Cardiac fibroblast (primary cell): ENCODE results near the gene SMAD3.

Experiments
- DNase-seq, 2 donors: peaks; one replicate each; pipeline versions ENCODE4 v3.0.0 to v3.0.0-alpha.2; 2010; ENCODE audit warnings: low read depth in 2 of 2
- H3K4me3 ChIP-seq, 2 donors: replicated peaks in 1 of 2; 1 replicate in 1 of 2; 2 replicates in 1 of 2; pipeline ENCODE4 v1.5.1; 2011; ENCODE audit warnings: low read depth in 2 of 2, low read length in 2 of 2, mild to moderate bottlenecking in 2 of 2, moderate library complexity in 1 of 2
- TF ChIP-seq, protein P1 (sequence below): IDR thresholded peaks from one replicate; pipeline ENCODE4 v1.5.1; 2011; ENCODE audit warnings: low read depth, mild to moderate bottlenecking, low read length, inconsistent platforms

The SMAD3 gene

DNA sequence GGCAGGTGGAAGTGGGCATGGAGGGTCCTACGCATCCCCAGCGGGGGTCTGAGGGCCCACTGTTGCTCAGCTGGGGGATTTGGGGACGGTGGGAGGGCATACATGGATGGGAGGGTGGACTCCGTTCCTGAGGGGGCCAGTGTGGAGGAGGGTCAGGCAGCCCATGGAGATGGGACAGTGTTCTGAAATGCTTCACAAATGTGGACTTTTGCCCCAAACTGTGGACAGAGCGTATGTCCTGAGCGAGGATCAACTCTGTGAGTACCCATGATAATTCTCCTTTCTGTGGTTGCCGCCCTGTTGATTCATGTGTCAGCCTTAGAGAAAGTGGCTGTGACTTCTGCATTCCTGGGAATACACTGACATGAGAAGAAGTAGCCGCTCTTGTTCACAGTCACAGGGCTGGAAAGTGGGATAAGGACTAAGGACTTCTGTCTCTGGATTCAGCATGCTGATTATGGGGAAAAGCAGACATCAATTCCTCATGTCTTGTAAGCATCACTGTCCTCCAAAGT lies 33.4 kb downstream of the SMAD3 start:
- peak overlapping the region in 1 of 2 donors; percentile 16 for H3K4me3 ChIP-seq
- no peak for DNase-seq
- TF ChIP-seq, protein P1, sequence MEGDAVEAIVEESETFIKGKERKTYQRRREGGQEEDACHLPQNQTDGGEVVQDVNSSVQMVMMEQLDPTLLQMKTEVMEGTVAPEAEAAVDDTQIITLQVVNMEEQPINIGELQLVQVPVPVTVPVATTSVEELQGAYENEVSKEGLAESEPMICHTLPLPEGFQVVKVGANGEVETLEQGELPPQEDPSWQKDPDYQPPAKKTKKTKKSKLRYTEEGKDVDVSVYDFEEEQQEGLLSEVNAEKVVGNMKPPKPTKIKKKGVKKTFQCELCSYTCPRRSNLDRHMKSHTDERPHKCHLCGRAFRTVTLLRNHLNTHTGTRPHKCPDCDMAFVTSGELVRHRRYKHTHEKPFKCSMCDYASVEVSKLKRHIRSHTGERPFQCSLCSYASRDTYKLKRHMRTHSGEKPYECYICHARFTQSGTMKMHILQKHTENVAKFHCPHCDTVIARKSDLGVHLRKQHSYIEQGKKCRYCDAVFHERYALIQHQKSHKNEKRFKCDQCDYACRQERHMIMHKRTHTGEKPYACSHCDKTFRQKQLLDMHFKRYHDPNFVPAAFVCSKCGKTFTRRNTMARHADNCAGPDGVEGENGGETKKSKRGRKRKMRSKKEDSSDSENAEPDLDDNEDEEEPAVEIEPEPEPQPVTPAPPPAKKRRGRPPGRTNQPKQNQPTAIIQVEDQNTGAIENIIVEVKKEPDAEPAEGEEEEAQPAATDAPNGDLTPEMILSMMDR = no peak

DNA sequence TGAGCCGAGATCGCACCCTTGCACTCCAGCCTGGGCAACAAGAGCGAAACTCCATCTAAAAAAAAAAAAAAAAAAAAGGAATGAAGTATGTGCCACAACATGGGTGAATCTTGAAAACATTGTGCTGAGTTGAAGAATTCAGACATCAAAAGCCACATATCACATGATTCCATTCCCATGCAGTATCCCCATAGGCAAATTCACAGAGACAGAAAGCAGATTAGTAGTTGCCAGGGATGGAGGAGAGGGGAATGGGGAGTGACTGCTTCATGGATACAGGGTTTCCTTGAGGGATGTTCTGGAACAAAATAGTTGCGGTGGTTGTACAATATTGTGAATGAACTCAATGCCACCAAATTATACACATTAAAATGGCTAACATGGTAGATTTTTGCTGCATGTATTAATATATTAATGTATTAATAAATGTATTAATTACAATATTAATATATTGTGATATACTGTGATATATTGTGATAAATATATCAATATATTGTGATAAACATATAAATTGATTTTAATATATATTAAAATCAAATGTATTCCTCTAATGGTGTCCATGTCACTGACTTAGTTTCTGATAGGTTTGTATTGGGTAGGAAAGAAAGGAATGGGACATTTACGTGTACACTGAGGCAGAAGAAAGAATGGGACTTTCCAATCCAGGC lies 34.9 kb downstream of the SMAD3 start:
- TF ChIP-seq, protein P1 = no peak
- DNase-seq = no peak
- no peak overlapping the region for H3K4me3 ChIP-seq

DNA sequence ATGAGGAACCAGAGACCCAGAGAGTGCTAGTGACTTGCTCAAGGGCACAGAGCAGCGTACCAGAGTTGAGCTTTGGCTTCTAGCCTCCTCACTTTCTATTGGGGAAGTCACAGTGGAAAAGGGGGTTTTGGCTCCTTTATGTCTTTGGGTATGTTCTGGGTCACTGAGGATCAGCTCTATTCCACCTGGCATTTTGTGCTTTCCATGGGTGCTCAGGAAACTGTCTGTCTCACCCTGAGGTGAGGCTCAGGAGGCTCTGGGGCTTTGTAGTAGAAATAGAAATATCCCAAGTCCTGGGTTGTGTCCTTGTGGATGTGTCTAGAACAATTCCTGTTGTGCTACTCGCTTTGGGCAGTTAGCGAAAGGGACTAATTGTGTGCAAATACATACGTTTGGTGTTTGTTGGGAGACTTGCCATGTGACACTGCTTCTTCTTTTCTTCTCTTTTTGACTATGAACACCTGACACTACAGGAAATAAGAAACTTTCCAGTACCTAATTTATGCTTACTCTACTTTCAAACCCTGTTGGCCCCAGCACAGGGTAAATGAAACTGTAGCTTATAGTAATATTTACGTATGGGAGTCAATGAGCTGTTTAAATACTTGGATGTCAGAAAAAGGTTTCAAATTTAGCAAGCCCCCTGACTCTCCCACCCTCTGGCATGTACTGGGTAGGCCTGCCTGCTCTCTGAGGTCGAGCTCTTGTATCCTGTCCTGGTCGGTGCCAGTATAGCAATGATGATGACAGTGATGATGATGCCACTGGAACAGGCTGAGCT lies 35.6 kb downstream of the SMAD3 start:
- TF ChIP-seq, protein P1 = no peak
- DNase-seq = no peak
- no peak overlapping the region for H3K4me3 ChIP-seq

DNA sequence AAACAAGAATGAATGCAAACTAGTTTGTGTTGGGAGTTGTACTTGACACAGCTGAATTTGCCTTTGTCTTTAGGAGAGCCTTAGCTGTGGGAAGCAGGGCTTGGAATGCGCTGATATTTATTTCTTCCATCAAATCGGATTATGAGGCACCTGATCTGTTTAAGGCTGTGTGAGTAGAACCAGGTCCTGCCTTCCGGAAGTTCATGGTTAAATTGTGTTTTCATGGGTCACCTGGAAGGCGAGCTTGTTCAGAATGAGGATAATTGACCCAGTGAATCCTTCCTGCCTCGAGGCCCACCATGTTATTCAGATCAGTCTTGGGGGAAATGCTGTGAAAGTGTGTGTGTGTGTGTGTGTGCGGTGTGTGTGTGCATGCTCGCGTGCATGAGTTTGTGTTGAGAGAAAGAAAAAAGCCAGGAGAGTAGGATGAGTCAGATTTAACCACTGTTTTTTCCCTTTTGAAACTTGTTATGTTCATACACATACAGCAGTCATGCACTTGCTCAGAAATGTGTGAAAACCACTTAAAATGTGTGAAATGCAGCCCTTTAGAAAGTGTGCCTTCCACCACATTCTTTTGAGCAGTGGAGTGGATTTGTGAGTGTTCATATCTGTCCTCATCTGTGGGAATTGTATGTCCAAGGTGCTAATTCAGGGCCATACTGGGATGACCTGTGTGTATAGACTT lies 36.7 kb downstream of the SMAD3 start:
- no peak overlapping the region for H3K4me3 ChIP-seq
- DNase-seq = peak; percentile 48 to 67
- TF ChIP-seq, protein P1 = no peak

DNA sequence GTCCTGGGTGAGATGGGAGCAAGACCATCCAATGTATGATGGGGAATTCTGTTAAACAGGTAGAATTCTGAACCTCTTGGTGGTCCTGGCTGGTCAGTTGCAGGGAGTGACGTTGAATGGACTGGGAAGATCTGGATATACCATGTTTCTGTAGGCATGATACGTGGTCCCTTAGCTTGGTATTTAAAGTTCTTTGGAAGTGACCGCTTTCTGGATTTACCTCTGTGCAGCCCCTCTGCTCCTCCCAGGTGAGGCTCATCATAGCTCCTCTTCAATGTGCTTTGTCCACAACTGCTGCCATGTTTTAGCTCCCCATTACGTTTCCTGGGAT lies 37.2 kb downstream of the SMAD3 start:
- TF ChIP-seq, protein P1 = no peak
- no peak overlapping the region for H3K4me3 ChIP-seq
- DNase-seq = no peak

DNA sequence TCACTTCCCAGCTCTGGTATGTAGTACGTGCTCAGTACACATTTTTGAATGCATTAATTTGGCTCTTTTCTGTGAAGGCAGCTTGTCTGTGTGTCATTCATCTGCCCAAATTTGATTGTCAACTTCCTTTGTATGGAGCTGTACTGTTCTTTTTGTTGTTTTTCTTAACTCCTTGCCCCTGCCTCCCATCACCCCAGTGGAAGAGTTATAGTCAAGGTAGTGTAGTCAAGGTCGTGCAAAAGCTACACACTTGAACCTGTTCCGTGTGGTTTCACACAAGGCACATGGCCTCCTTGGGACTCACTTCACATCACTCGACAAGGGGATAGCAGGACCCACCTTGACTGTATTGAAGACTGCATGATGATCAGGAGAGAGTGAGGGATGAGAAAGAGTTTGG lies 37.6 kb downstream of the SMAD3 start:
- no peak for DNase-seq
- TF ChIP-seq, protein P1 = no peak
- H3K4me3 ChIP-seq = no peak overlapping the region
